Uterine smooth muscle cell (primary cell): ENCODE data around the gene CXCR6. TPM values are rescaled to one million over a fixed set of nuclear protein-coding genes. Genes with fewer than 3 reads are reported as not detected.

ENCODE experiments used
- total RNA-seq: library from RNA; depleted of rRNA; stranded (reverse); fragments of >200 nt; gene quantifications from 2 replicates; pipeline ENCODE4 v1.2.3, GENCODE V29; 2014

CXCR6 gene
- total RNA-seq: under 0.01 TPM in 1 of 2 replicates, not detected in the other

GRCh38 chr3:45943207-45943846, at the start of gene CXCR6:
CXCR6 (plus strand) TSS chr3:45943464; CDS start chr3:45946482, 3,018 bp downstream.

DNA sequence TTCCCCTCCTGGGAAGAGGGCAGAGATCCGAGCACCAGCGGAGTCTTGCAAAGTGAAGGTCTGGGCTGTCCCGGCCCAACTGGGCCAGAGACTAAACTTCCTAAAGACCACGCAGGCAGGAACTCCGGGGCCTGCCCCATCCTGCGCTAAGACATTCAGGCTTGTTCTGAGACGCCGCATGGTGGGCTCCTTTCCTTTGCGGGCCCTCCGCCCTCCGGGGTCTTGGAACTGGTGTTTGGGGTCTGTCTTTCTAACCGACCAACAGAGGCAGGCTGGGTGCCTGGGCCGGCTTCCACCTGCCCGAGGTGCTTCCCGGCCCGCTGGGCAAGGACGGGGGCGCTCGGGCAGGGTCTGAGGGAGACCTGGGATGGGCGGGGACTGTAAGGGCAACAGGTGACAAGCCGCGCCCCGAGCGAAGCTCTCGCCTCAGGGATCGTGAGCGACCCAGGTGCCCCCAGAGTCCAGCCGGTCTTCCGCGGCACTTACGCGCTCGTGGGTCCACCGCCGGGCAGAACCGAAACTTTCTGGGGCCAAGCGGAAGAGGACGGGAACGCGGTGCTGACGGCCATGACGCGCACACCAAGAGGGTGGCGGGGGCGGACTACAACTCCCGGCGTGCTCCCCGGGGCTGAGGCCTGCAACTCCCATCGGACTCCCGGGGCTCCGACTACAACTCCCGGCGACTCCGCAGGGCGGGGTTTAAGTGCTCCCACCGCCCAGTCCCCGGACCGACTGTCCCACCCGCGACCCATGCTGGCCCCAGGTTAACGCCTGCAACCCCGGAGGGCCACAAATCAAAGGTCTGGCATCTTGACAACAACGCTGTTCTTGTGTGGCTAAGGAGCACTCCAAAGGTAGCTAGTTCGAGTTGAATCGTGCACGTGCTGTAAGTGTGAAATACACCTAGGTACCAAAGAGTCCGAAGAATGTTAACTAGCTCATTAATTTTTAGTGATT, 52.2 kb downstream of the CXCR6 start, which contains the start of gene FYCO1:
TSS of gene FYCO1 (minus strand) at position 589 of the 957 bp plus-strand sequence. CDS start 10,914 bp downstream, outside the sequence.

Other genes with a start within 250 kb of the CXCR6 start
- gene SLC6A20, start 146.9 kb upstream of the CXCR6 start, total RNA-seq: not detected in 2 replicates
- 14.8 and 19.7 TPM in 2 replicates for gene LZTFL1, start 101.3 kb upstream of the CXCR6 start, total RNA-seq
- gene CCR9, start 56.9 kb upstream of the CXCR6 start, total RNA-seq: not detected in 2 replicates
- gene FYCO1, start 52.4 kb downstream of the CXCR6 start, total RNA-seq: 29.9 and 50.7 TPM in 2 replicates
- under 0.01 TPM in 1 of 2 replicates, not detected in the other for gene XCR1, start 84.0 kb downstream of the CXCR6 start, total RNA-seq